ENCODE measurements around the gene ADRA2C.

DNA sequence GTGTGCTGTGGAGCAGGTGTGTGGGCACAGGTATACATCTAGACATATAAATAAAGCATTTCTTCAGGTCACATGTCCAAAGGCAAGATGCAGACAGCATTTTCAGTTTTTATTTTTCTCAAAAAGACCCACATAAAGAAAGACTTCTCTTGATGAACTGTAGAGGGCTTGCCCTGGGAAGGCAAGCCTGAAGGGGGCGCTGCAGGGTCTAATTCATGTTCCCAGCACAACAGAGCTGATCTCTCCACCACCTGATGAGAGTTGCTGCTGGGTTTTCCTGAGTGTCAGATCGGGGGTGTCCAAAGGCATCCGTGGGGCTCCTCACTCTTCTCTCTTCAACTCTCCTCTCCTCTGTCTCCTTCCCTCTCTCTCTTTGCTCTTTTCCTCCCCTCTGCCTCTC lies 26.6 kb downstream of the ADRA2C start:
- TF ChIP-seq TARDBP (IDR thresholded peaks at IDR 0.05) (no peak), SP1 (IDR thresholded peaks at IDR 0.05) (no peak), BHLHE40 (IDR thresholded peaks at IDR 0.05; ENCODE audit: borderline replicate concordance) (no peak)
